Thymus (tissue), 11 donors: ENCODE measurements around the gene VANGL2. TPM values are rescaled to one million over a fixed set of nuclear protein-coding genes. Genes with fewer than 3 reads are reported as not detected.
A peak's percentile ranks its signal among the peaks of the same experiment; 100 is the strongest.
"Not testable (repeated sequence)": the region's sequence is repeated elsewhere in the genome, so short reads cannot be mapped to it uniquely, and the experiment has no call there.

ENCODE experiments used
- DNase-seq, 9 donors: peaks; one replicate each; pipeline ENCODE4 v3.0.0-alpha.2; 2013; ENCODE audit warnings: low spot score in 9 of 9, low read depth in 6 of 9, missing footprints in 1 of 9
- H3K27ac ChIP-seq, 2 donors: one replicate each; pipeline ENCODE4 v1.5.1; 2013; ENCODE audit warnings: control low read depth in 1 of 2, low read depth in 1 of 2, low read length in 1 of 2, mild to moderate bottlenecking in 1 of 2, moderate library complexity in 1 of 2
- H3K27me3 ChIP-seq, 2 donors: one replicate each; pipeline ENCODE4 v1.5.1; 2013; ENCODE audit warnings: low read length in 1 of 2; ENCODE audit not compliant: control insufficient read depth in 2 of 2, insufficient read depth in 1 of 2
- H3K36me3 ChIP-seq, 2 donors: one replicate each; pipeline ENCODE4 v1.5.1; 2013; ENCODE audit warnings: low read length in 1 of 2, mild to moderate bottlenecking in 1 of 2, moderate library complexity in 1 of 2; ENCODE audit not compliant: control insufficient read depth in 2 of 2, insufficient read depth in 2 of 2
- H3K4me1 ChIP-seq, 2 donors: one replicate each; pipeline ENCODE4 v1.5.1; 2013; ENCODE audit warnings: low read length in 2 of 2; ENCODE audit not compliant: control insufficient read depth in 2 of 2, insufficient read depth in 2 of 2
- H3K4me3 ChIP-seq, 2 donors: one replicate each; pipeline ENCODE4 v1.5.1; 2013; ENCODE audit warnings: low read length in 2 of 2, control low read depth in 1 of 2, mild to moderate bottlenecking in 1 of 2
- H3K9me3 ChIP-seq, 2 donors: one replicate each; pipeline ENCODE4 v1.5.1; 2013; ENCODE audit warnings: low read length in 1 of 2, mild to moderate bottlenecking in 1 of 2; ENCODE audit not compliant: control insufficient read depth in 2 of 2, insufficient read depth in 1 of 2
- WGBS: extraction: QIAGEN DNeasy Blood & Tissue Kit; methylation state at CpG from one replicate; pipeline ENCODE4 v1.1.7; 2013; 5-methylcytosine and 5-hydroxymethylcytosine counted together
- polyA plus RNA-seq: library from polyadenylated mRNA; stranded (reverse); fragments of 200-250 nt; gene quantifications from one replicate; pipeline ENCODE4 v1.2.3, GENCODE V29; 2013
- total RNA-seq: library from RNA; stranded (reverse); fragments of 120-200 nt; gene quantifications from one replicate; pipeline ENCODE4 v1.2.4, GENCODE V29; 2013
- donor health status: healthy.

Gene VANGL2
- total and polyA plus RNA-seq, 2 donors, result 2.0 to 5.6 TPM

- Histone ChIP-seq H3K4me1 (peaks cover 5 to 18% of the 10 kb centered on the region in 2 donors), H3K36me3 (no peaks in the 10 kb centered on the region), H3K27ac (no peak overlapping the region), H3K4me3 (no peak overlapping the region), H3K9me3 (no peaks in the 10 kb centered on the region), H3K27me3 (peaks cover 0 to 3% of the 10 kb centered on the region in 2 donors)
- DNase-seq, result peak in 2 of 9 donors; percentile 26 to 40
- WGBS, result 29% methylated on average over 9 of the region's 9 CpGs
These were observed 24.4 kb upstream of the VANGL2 start for GRCh38 chr1:160375788-160376524.

- peak in 7 of 9 donors; percentile 40 to 75 (median 52) for DNase-seq
- H3K27ac ChIP-seq, result no peak overlapping the region
These were observed 23.7 kb upstream of the VANGL2 start for GRCh38 chr1:160376525-160377131.

DNA sequence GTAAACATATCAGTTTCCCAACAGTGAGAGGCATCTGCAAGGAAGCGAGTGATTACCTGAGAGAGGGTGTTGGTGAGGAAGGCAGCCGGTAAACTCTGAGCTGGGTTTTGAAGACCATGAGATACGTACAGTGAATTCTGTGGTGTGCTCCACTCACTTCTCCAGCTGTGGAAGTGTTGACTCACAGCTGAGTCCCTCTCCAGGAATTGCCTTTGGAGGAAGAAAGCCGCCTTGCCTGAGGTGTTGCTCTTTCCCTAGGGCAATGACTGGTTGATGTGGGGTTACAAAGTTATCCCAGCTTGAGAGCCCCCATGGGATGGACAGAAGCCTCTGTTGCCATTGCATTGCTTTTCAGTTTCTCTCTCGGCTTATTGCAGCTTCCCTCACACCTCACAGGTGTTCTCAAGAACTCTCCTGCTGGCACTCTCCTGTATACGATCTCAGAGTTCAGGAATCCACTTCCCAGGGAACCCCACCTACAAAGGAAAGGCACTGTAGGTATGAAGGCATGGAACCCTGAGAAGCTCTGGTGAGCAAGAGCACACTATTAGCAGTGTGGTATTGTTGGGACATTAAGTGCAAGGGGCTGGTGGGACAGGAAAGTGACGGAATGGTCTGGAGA is 22.7 kb upstream of the VANGL2 start:
- Histone ChIP-seq H3K27ac (no peak overlapping the region), H3K9me3 (no peaks in the 10 kb centered on the region), H3K36me3 (no peaks in the 10 kb centered on the region), H3K4me3 (no peak overlapping the region), H3K4me1 (peaks cover 5 to 18% of the 10 kb centered on the region in 2 donors), H3K27me3 (peaks cover 0 to 3% of the 10 kb centered on the region in 2 donors)
- no peak for DNase-seq
- WGBS, result 87% methylated on average over 7 of the region's 7 CpGs

More at GRCh38 chr1:160376525-160377131, 23.7 kb upstream of the VANGL2 start:
- WGBS, result 24% methylated on average over 5 of the region's 5 CpGs
- Histone ChIP-seq H3K27me3 (peaks cover 0 to 3% of the 10 kb centered on the region in 2 donors), H3K9me3 (no peaks in the 10 kb centered on the region), H3K4me3 (no peak overlapping the region), H3K36me3 (no peaks in the 10 kb centered on the region), H3K4me1 (peaks cover 5 to 18% of the 10 kb centered on the region in 2 donors)

DNA sequence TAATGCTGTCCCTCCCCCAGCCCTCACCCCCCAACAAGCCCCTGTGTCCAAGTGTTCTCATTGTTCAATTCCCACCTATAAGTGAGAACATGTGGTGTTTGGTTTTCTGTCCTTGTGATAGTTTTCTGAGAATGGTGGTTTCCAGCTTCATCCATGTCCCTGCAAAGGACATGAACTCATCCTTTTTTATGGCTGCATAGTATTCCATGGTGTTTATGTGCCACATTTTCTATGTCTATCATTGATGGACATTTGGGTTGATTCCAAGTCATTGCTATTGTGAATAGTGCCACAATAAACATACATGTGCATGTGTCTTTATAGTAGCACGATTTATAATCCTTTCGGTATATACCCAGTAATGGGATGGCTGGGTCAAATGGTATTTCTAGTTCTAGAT is 15.6 kb upstream of the VANGL2 start:
- WGBS, result 97% methylated on average over 2 of the region's 2 CpGs
- not testable (repeated sequence) for H3K36me3 ChIP-seq, DNase-seq, H3K4me3 ChIP-seq, H3K27me3 ChIP-seq, H3K9me3 ChIP-seq, H3K27ac ChIP-seq, H3K4me1 ChIP-seq

- H3K36me3 ChIP-seq, H3K9me3 ChIP-seq, H3K4me1 ChIP-seq, DNase-seq, H3K27ac ChIP-seq, H3K4me3 ChIP-seq, H3K27me3 ChIP-seq: not testable (repeated sequence)
- 87% methylated on average over 4 of the region's 4 CpGs for WGBS
These were observed 12.0 kb upstream of the VANGL2 start for GRCh38 chr1:160388406-160388805.

DNA sequence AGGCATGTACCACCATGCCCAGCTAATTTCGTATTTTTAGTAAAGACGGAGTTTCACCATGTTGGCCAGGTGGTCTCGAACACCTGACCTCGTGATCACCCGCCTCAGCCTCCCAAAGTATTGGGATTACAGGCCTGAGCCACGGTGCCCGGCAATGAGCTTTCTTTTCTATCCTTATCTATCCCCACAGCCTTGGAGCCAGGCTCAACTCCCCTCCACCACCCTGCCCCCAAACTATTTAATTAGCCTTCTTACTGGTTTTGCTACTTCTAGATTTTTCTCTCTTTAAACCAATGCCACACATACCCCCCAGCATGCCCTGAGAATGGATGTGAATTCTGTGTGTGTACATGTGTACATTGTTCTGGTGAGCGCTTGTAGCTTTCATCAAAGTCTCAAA is 5.7 kb upstream of the VANGL2 start:
- H3K27ac ChIP-seq, result no peak overlapping the region
- H3K36me3 ChIP-seq, result no peaks in the 10 kb centered on the region
- H3K9me3 ChIP-seq, result no peaks in the 10 kb centered on the region
- WGBS, result 98% methylated on average over 8 of the region's 8 CpGs
- H3K27me3 ChIP-seq, result no peaks in the 10 kb centered on the region
- no peak for DNase-seq
- peaks cover 0 to 4% of the 10 kb centered on the region in 2 donors for H3K4me1 ChIP-seq
- H3K4me3 ChIP-seq, result no peak overlapping the region

DNA sequence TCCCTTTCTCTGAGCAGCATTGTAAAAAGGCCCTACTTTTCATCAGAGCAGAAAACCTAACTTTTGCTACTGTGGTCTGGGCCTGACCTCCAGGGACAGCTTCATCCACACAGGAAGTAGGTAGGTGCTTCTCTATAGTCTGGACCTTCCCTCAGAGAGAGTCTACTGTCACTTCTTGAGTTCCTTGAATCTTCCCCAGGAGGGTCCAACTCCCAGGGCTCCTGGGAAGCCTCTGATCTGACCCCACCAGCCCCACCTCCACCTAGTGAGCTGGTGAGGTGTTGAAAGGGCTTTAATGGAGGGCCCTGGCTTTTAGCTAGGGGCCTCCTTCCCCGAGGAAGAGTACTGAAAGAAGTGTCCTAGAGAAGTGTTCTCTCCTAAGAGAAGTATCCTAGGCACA is 2.7 kb upstream of the VANGL2 start:
- H3K36me3 ChIP-seq, result no peaks in the 10 kb centered on the region
- H3K27ac ChIP-seq, result no peak overlapping the region
- no peak for DNase-seq
- H3K9me3 ChIP-seq, result no peaks in the 10 kb centered on the region
- H3K4me3 ChIP-seq, result no peak overlapping the region
- peaks cover 7 to 28% of the 10 kb centered on the region in 2 donors for H3K4me1 ChIP-seq
- WGBS, result 90% methylated on average over 1 of the region's 1 CpG
- no peaks in the 10 kb centered on the region for H3K27me3 ChIP-seq

GRCh38 chr1:160398823-160399222 is 1.5 kb upstream of the VANGL2 start:
- Histone ChIP-seq H3K4me3 (no peak overlapping the region), H3K27me3 (no peaks in the 10 kb centered on the region), H3K27ac (no peak overlapping the region), H3K4me1 (peaks cover 7 to 35% of the 10 kb centered on the region in 2 donors), H3K9me3 (no peaks in the 10 kb centered on the region), H3K36me3 (no peaks in the 10 kb centered on the region)
- no peak for DNase-seq
- 87% methylated on average over 4 of the region's 4 CpGs for WGBS

DNA sequence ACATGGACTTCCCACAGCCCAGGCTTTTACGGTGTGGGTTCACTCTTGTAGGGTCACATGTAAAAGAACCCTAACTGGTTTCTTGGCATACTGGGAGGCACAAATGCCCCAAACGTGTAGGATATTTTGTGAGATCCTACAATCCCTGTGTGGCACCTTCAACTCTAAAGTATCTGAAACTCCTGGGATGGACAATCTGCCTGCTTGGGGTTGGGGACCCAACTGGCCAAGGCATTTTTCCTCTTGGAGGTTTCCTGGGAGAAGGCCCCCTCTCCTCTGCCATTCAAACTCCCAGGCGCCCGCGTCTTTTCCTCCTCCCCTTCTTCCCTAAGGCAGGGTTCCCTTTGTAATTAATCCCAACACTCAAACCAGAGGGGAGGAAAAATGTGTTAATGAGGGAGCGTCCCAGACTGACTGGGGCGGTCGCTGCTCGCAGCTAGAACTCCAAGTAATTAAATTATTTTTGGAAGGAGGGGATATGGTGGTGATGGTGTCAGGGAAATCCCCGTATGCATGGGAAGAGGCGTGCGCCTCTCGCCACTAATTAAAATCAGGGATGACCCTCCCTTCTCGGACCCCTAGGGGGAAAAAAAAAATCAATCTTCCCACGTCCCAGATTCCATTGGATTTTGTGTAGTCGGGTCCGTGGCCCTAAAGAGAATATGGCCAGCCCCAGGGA is 681 bp upstream of the VANGL2 start:
- Histone ChIP-seq H3K4me3 (peak overlapping the region; percentile 69 to 76), H3K36me3 (no peaks in the 10 kb centered on the region), H3K27ac (peak overlapping the region; percentile 63 to 78), H3K27me3 (no peaks in the 10 kb centered on the region), H3K4me1 (peaks cover 7 to 35% of the 10 kb centered on the region in 2 donors), H3K9me3 (no peaks in the 10 kb centered on the region)
- 71% methylated on average over 17 of the region's 17 CpGs for WGBS
- no peak for DNase-seq
